OCI-LY3 (cell line): ENCODE data around the gene USF1.
A peak's percentile ranks its signal among the peaks of the same experiment; 100 is the strongest.
"Not testable (repeated sequence)": the region's sequence is repeated elsewhere in the genome, so short reads cannot be mapped to it uniquely, and the experiment has no call there.

Experiments
- H2AFZ ChIP-seq: fragments of 200-600, 300-600 bp; shearing (Covaris generic); 2 replicates; pipeline ENCODE4 v1.6.0; 2014; ENCODE audit warnings: antibody characterized with exemption, low read depth, low read length
- H3K27ac ChIP-seq: fragments of 200-600, 300-600 bp; sonication (generic); 2 replicates; pipeline ENCODE4 v1.5.1; 2014; ENCODE audit warnings: mild to moderate bottlenecking, low read length, moderate library complexity, mixed read lengths
- H3K27me3 ChIP-seq: fragments of 200-600, 300-600 bp; sonication (generic); 2 replicates; pipeline ENCODE4 v1.6.1; 2014; ENCODE audit warnings: low read depth, low read length, mixed read lengths
- H3K36me3 ChIP-seq: fragments of 200-600, 300-600 bp; sonication (generic); replicated peaks from 2 replicates; pipeline ENCODE3; 2014; ENCODE audit warnings: low read depth, low read length, mixed read lengths
- H3K4me1 ChIP-seq: fragments of 300-600, 200-600 bp; sonication (generic); 2 replicates; pipeline ENCODE4 v1.6.1; 2014; ENCODE audit warnings: low read length, mixed read lengths
- H3K4me2 ChIP-seq: fragments of 200-600, 300-600 bp; sonication (generic); 2 replicates; pipeline ENCODE4 v1.6.1; 2014; ENCODE audit warnings: low read length, mixed read lengths
- H3K4me3 ChIP-seq: fragments of 300-600, 200-600 bp; sonication (generic); 2 replicates; pipeline ENCODE4 v1.5.1; 2014; ENCODE audit warnings: antibody characterized with exemption, mild to moderate bottlenecking, low read length, moderate library complexity
- H3K79me2 ChIP-seq: fragments of 300-600, 200-600 bp; shearing (Covaris generic); 2 replicates; pipeline ENCODE4 v1.6.1; 2014; ENCODE audit warnings: mild to moderate bottlenecking, low read length, mixed read lengths
- H3K9ac ChIP-seq: fragments of 300-600, 200-600 bp; shearing (Covaris generic); 2 replicates; pipeline ENCODE4 v1.6.0; 2014; ENCODE audit warnings: mild to moderate bottlenecking, low read length, moderate library complexity
- H3K9me3 ChIP-seq: fragments of 200-600, 300-600 bp; shearing (Covaris generic); 2 replicates; pipeline ENCODE4 v1.6.1; 2014; ENCODE audit warnings: low read length, mixed read lengths; ENCODE audit not compliant: insufficient read depth
- H4K20me1 ChIP-seq: fragments of 200-600, 300-600 bp; sonication (generic); 2 replicates; pipeline ENCODE4 v1.6.1; 2016; ENCODE audit warnings: low read length, mixed read lengths; ENCODE audit not compliant: insufficient read depth
- EZH2phosphoT487 ChIP-seq: fragments of 200-600 bp; shearing (Covaris generic); IDR thresholded peaks from 2 replicates; pipeline ENCODE4 v1.6.1; 2018; ENCODE audit warnings: antibody characterized with exemption, mixed run types, low read depth
- TF ChIP-seq, protein P1 (sequence below): fragments of 200-600, 300-600 bp; sonication (generic); IDR thresholded peaks from 2 replicates; pipeline ENCODE4 v1.5.1; 2014; ENCODE audit warnings: antibody characterized with exemption, low read length, low read depth

Gene USF1

DNA sequence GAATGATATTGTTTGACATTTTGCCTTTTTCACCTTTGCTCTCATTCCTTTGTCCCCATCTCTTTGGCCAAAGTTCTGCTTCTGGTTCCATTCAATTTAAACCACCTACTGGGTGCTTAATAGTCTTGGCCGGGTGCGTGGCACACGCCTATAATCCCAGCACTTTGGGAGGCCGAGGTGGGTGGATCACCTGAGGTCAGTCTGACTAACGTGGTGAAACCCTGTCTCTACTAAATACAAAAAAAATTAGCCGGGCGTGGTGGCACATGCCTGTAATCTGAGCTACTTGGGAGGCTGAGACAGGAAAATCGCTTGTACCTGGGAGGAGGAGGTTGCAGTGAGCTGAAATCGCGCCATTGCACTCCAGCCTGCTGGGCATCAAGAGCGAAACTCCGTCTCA lies 23.3 kb downstream of the USF1 start:
- Histone ChIP-seq H3K4me1 (peaks cover 16% of the 10 kb centered on the region), H3K27me3 (peaks cover 26% of the 10 kb centered on the region)
- not testable (repeated sequence) for H3K4me3 ChIP-seq, H3K36me3 ChIP-seq, H3K27ac ChIP-seq, H2AFZ ChIP-seq, H3K79me2 ChIP-seq, H3K9me3 ChIP-seq, H3K4me2 ChIP-seq, H4K20me1 ChIP-seq, H3K9ac ChIP-seq

DNA sequence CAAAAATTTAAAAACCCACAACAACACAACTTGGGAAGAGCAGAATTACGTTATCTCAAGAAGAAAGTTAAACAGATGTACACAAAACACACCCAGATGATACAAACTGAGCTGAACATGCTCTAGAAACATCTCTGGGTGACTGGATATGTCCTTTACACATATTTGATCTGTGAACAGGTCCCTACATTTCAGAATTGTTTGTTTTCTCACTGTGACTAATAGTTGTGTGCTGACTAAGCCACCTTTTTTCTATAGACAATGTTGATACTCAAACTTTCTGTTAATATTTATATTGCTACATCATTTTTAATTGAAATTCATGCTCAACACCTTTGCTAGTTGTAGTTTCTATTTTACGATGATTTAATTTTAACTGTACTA lies 23.8 kb downstream of the USF1 start:
- TF ChIP-seq EZH2phosphoT487, result no peak
- TF ChIP-seq, protein P1, sequence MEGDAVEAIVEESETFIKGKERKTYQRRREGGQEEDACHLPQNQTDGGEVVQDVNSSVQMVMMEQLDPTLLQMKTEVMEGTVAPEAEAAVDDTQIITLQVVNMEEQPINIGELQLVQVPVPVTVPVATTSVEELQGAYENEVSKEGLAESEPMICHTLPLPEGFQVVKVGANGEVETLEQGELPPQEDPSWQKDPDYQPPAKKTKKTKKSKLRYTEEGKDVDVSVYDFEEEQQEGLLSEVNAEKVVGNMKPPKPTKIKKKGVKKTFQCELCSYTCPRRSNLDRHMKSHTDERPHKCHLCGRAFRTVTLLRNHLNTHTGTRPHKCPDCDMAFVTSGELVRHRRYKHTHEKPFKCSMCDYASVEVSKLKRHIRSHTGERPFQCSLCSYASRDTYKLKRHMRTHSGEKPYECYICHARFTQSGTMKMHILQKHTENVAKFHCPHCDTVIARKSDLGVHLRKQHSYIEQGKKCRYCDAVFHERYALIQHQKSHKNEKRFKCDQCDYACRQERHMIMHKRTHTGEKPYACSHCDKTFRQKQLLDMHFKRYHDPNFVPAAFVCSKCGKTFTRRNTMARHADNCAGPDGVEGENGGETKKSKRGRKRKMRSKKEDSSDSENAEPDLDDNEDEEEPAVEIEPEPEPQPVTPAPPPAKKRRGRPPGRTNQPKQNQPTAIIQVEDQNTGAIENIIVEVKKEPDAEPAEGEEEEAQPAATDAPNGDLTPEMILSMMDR, result no peak
- Histone ChIP-seq H3K27me3 (peaks cover 26% of the 10 kb centered on the region), H3K27ac (no peak overlapping the region), H4K20me1 (no peaks in the 10 kb centered on the region), H3K9me3 (no peaks in the 10 kb centered on the region), H3K79me2 (no peaks in the 10 kb centered on the region), H2AFZ (peak overlapping the region; percentile 93; the same call in 1 of the 2 replicates), H3K4me2 (peak overlapping the region; percentile 82), H3K36me3 (no peaks in the 10 kb centered on the region), H3K4me1 (peaks cover 16% of the 10 kb centered on the region), H3K9ac (no peak overlapping the region), H3K4me3 (peak overlapping the region; percentile 82)

DNA sequence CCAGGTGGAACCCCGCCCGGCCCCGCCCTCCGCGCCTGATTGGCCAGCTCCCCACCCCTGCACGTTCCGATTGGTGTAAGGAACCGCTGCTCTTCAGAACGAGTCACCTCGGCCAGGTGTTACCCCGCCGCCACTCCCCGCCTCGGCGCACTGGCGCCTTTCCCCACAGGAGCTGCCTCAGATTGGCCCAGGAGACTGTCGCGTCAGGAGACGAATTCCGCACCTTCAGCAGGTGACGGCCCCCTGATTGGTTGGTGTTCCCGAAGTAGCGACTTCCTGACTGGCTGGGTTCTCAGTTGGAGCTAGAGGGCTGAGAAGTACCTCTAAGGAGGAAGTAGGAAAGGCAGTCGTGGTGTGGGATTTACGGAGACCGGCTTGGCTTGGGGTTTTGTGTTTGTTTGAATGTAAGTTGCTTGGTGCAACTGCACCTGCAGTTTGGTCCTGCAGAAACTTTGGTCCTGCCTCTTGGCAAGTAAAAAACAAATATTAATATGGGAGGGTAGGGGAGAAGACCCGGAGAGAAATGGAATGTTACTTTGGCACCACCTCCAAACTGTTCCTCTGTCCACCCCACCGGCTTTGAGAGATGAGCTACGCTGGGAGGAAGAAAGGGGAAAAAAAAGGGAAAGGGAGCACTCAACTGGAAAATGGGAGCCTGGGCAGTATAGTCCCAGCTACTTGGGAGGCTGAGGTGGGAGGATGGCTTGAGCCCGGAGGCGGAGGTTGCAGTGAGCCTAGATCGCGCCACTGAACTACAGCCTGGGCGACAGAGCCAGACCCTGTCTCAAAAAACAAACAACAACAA lies 24.4 kb downstream of the USF1 start:
- H2AFZ ChIP-seq, result peak overlapping the region; percentile 93
- no peak for TF ChIP-seq EZH2phosphoT487
- TF ChIP-seq, protein P1, result no peak
- H3K36me3 ChIP-seq, result no peaks in the 10 kb centered on the region
- H4K20me1 ChIP-seq, result no peaks in the 10 kb centered on the region
- H3K27ac ChIP-seq, result no peak overlapping the region
- H3K9me3 ChIP-seq, result no peaks in the 10 kb centered on the region
- H3K4me1 ChIP-seq, result peaks cover 16% of the 10 kb centered on the region
- peaks cover 26% of the 10 kb centered on the region for H3K27me3 ChIP-seq
- peak overlapping the region; percentile 82 for H3K4me3 ChIP-seq
- H3K4me2 ChIP-seq, result peak overlapping the region; percentile 82
- peak overlapping the region; percentile 36 for H3K9ac ChIP-seq
- no peaks in the 10 kb centered on the region for H3K79me2 ChIP-seq

DNA sequence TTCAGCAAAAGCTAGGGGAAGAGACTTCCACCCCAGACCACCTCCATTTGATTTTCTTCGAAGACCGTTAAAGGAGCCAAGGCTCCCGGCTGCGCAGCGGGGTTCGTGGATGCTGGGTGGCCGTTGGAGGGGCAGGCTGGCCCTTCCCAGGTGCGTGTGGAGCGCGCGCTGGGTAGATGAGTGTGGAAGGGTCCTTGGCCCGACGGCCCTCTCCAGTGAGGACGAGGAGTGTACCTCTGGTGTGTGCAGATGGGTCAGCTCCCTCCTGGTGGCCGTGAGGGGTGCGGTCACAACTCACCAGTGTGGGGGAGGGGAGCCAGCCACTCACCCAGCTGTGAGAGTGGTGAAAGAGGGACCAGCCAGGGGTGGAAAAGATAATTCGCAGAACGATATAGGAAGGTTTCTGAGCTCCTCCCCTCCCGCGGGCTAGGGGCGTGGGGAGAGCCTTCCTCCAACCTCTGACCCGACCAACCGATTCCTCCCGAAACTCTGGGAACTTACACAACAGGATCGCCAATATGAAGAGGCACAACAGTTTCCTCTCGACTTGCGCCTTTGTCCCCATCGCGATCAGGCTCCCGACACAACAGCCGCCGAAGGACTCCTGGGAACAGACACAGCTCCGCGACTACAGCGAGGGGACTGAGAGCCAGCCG lies 25.1 kb downstream of the USF1 start, which contains the start of gene F11R:
Gene F11R (minus strand): TSS at position 644 of the 656 bp plus-strand sequence. CDS start 79 bp downstream, at position 565.
- peak within 1 kb of the TSS; percentile 82 for H3K4me3 ChIP-seq
- H3K27ac ChIP-seq, result no peak within 1 kb of the TSS
- TF ChIP-seq EZH2phosphoT487, result no peak
- TF ChIP-seq, protein P1, result no peak
- no peaks in the 10 kb centered on the region for H3K79me2 ChIP-seq
- H3K9ac ChIP-seq, result peak within 1 kb of the TSS; percentile 44
- no peaks in the 10 kb centered on the region for H4K20me1 ChIP-seq
- peaks cover 16% of the 10 kb centered on the region for H3K4me1 ChIP-seq
- no peaks in the 10 kb centered on the region for H3K36me3 ChIP-seq
- peak within 1 kb of the TSS; percentile 93 for H2AFZ ChIP-seq
- no peaks in the 10 kb centered on the region for H3K9me3 ChIP-seq
- peaks cover 26% of the 10 kb centered on the region for H3K27me3 ChIP-seq
- peak within 1 kb of the TSS; percentile 82 for H3K4me2 ChIP-seq
